ENCODE data around the gene SBF2.

DNA sequence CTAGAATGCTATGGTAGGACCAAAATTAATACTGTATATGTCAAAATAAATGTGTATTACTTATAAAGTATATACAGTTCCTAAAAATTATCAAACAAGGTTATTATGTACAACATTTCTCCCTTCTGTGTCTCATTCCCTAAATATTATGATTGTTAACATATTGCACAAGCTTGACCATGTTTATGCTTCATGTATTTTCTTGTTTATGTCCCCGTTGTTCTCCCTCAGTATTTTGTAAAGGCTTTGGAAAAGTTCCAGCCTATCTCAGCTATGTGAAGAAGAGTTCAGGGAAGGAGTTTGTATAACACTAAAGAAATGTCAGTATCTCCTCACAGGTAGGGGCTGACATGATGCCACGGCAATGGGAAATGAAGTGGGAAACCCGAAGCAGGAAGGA, 30.5 kb upstream of the SBF2 start:
- TF ChIP-seq, protein P1, sequence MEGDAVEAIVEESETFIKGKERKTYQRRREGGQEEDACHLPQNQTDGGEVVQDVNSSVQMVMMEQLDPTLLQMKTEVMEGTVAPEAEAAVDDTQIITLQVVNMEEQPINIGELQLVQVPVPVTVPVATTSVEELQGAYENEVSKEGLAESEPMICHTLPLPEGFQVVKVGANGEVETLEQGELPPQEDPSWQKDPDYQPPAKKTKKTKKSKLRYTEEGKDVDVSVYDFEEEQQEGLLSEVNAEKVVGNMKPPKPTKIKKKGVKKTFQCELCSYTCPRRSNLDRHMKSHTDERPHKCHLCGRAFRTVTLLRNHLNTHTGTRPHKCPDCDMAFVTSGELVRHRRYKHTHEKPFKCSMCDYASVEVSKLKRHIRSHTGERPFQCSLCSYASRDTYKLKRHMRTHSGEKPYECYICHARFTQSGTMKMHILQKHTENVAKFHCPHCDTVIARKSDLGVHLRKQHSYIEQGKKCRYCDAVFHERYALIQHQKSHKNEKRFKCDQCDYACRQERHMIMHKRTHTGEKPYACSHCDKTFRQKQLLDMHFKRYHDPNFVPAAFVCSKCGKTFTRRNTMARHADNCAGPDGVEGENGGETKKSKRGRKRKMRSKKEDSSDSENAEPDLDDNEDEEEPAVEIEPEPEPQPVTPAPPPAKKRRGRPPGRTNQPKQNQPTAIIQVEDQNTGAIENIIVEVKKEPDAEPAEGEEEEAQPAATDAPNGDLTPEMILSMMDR (IDR thresholded peaks at IDR 0.05), result no peak
- no peak for TF ChIP-seq POLR2A (IDR thresholded peaks at IDR 0.05)
